GM12878 (cell line): Measurements from ENCODE around the gene EPHA7. TPM values are rescaled to one million over a fixed set of nuclear protein-coding genes. Genes with fewer than 3 reads are reported as not detected.

Experiments
- ATAC-seq: fragments of 200-7000 bp; cut with Tn5 transposase; 3 replicates; pipeline ENCODE4 v1.9.1; 2020; ENCODE audit warnings: mild to moderate bottlenecking, moderate library complexity
- BruUV-seq: library from RNA; stranded (reverse); fragments of 400-500 nt; replicated peaks from 2 replicates; lab custom pipeline; 2021; lab: Mats Ljungman, UMichigan
- CTCF ChIA-PET: fragments of 300-600 bp; sonication (Branson Sonifier 250); formaldehyde crosslinking; extraction: SDS; loops from one replicate; lab custom pipeline; 2021; ENCODE audit warnings: inconsistent platforms; lab: Yijun Ruan, JAX
- POLR2A ChIA-PET: fragments of 350-600 bp; formaldehyde crosslinking; extraction: SDS; loops from one replicate; lab custom pipeline; 2021; ENCODE audit warnings: inconsistent platforms; lab: Charles Lee
- RAD21 ChIA-PET: fragments of 300-600 bp; sonication (Branson Sonifier 250); formaldehyde crosslinking; loops from one replicate; lab custom pipeline; 2023; ENCODE audit warnings: antibody characterized with exemption; ENCODE audit not compliant: unreplicated experiment; lab: Charles Lee
- SMC1A ChIA-PET: fragments of 300-600 bp; sonication (Branson Sonifier 250); formaldehyde crosslinking; loops from one replicate; lab custom pipeline; 2023; ENCODE audit not compliant: unreplicated experiment, uncharacterized antibody; lab: Charles Lee
- DNase-seq: peaks from one replicate; pipeline ENCODE4 v3.0.0-alpha.2; 2011; ENCODE audit warnings: low read depth, low spot score
- FAIRE-seq: peaks from 3 replicates; lab custom pipeline; 2011; peaks lifted over from hg19 to GRCh38; lab: Jason Lieb, UNC
- H2AFZ ChIP-seq: 2 replicates; pipeline ENCODE4 v1.6.0; 2011; ENCODE audit warnings: low read depth, low read length, control low read depth; ENCODE audit not compliant: control insufficient read depth
- H3K27ac ChIP-seq: 2 replicates; pipeline ENCODE4 v1.5.1; 2011; ENCODE audit warnings: control low read depth; ENCODE audit not compliant: control insufficient read depth, insufficient read depth
- H3K27me3 ChIP-seq, 2 experiments: replicated peaks in 1 of 2; 2 replicates each; pipeline versions ENCODE4 v1.6.0 to v1.6.1; 2011; ENCODE audit warnings: low read length in 1 of 2; ENCODE audit not compliant: control insufficient read depth in 2 of 2, insufficient read depth in 2 of 2
- H3K36me3 ChIP-seq, 2 experiments: 2 replicates each; pipeline ENCODE4 v1.5.1; 2011; ENCODE audit warnings: low read length in 1 of 2; ENCODE audit not compliant: control insufficient read depth in 2 of 2, insufficient read depth in 2 of 2
- H3K4me1 ChIP-seq: 2 replicates; pipeline ENCODE4 v1.6.1; 2011; ENCODE audit warnings: mild to moderate bottlenecking, low read length, moderate library complexity, mixed read lengths; ENCODE audit not compliant: control insufficient read depth, insufficient read depth
- H3K4me2 ChIP-seq: 2 replicates; pipeline ENCODE4 v1.6.0; 2011; ENCODE audit warnings: control low read depth; ENCODE audit not compliant: control insufficient read depth, insufficient read depth
- H3K4me3 ChIP-seq: fragments of 200-600 bp; sonication (generic); 2 replicates; pipeline ENCODE4 v1.5.1; 2016
- H3K79me2 ChIP-seq: 2 replicates; pipeline ENCODE4 v1.6.0; 2011; ENCODE audit warnings: low read length; ENCODE audit not compliant: control insufficient read depth, insufficient read depth
- H3K9ac ChIP-seq: 2 replicates; pipeline ENCODE4 v1.8.0; 2011; ENCODE audit warnings: low read length, control low read depth, mixed read lengths; ENCODE audit not compliant: control insufficient read depth, insufficient read depth
- H3K9me3 ChIP-seq: replicated peaks from 3 replicates; pipeline ENCODE4 v1.5.1; 2011; ENCODE audit warnings: mild to moderate bottlenecking, low read length; ENCODE audit not compliant: control insufficient read depth, insufficient read depth
- H4K20me1 ChIP-seq: 2 replicates; pipeline ENCODE4 v1.6.0; 2011; ENCODE audit not compliant: control insufficient read depth, insufficient read depth
- BACH1 ChIP-seq: fragments of 450-650 bp; IDR thresholded peaks from 2 replicates; pipeline ENCODE4 v1.6.1; 2017; ENCODE audit warnings: mild to moderate bottlenecking, borderline replicate concordance
- ESRRA ChIP-seq: IDR thresholded peaks from 2 replicates; pipeline ENCODE4 v1.6.1; 2012; ENCODE audit warnings: mild to moderate bottlenecking, low read length, improper control_type of control experiment
- FOXM1 ChIP-seq: IDR thresholded peaks from 2 replicates; pipeline ENCODE4 v1.6.1; 2012; ENCODE audit warnings: low read depth, mild to moderate bottlenecking, inconsistent platforms, low read length, moderate library complexity
- HCFC1 ChIP-seq: fragments of 150-350 bp; IDR thresholded peaks from 2 replicates; pipeline ENCODE4 v1.6.1; 2014; ENCODE audit warnings: low read length
- IRF4 ChIP-seq: IDR thresholded peaks from 2 replicates; pipeline ENCODE4 v1.6.1; 2011; ENCODE audit warnings: low read depth, low read length
- JUNB ChIP-seq: IDR thresholded peaks from 2 replicates; pipeline ENCODE4 v1.6.1; 2016; ENCODE audit warnings: antibody characterized with exemption, mild to moderate bottlenecking
- KDM1A ChIP-seq: fragments of 200-600 bp; sonication (generic); IDR thresholded peaks from 2 replicates; pipeline ENCODE4 v1.6.1; 2016; ENCODE audit warnings: borderline replicate concordance
- MTA2 ChIP-seq: fragments of 450-650 bp; IDR thresholded peaks from 2 replicates; pipeline ENCODE4 v1.6.1; 2016; ENCODE audit warnings: low read depth, mild to moderate bottlenecking, moderate library complexity
- NFYA ChIP-seq: IDR thresholded peaks from 2 replicates; pipeline ENCODE4 v1.6.1; 2011; ENCODE audit warnings: low read depth, mild to moderate bottlenecking, low read length, improper control_type of control experiment, borderline replicate concordance
- NR2C1 ChIP-seq: fragments of 450-650 bp; IDR thresholded peaks from 2 replicates; pipeline ENCODE4 v1.6.1; 2017; ENCODE audit warnings: antibody characterized with exemption, mild to moderate bottlenecking, moderate library complexity
- PAX8 ChIP-seq: fragments of 450-650 bp; IDR thresholded peaks from 2 replicates; pipeline ENCODE4 v1.6.1; 2017; ENCODE audit warnings: mild to moderate bottlenecking, moderate library complexity
- RAD21 ChIP-seq: IDR thresholded peaks from 2 replicates; pipeline ENCODE4 v1.6.1; 2011; ENCODE audit warnings: mild to moderate bottlenecking, low read depth, low read length, moderate library complexity; ENCODE audit not compliant: insufficient read depth
- SIN3A ChIP-seq: IDR thresholded peaks from 2 replicates; pipeline ENCODE4 v1.6.1; 2012; ENCODE audit warnings: low read depth, low read length, improper control_type of control experiment
- SIX5 ChIP-seq: IDR thresholded peaks from 2 replicates; pipeline ENCODE4 v1.6.1; 2011; ENCODE audit warnings: mild to moderate bottlenecking, low read depth, low read length, moderate library complexity; ENCODE audit not compliant: severe bottlenecking
- SREBF2 ChIP-seq: IDR thresholded peaks from 2 replicates; pipeline ENCODE4 v1.6.1; 2012; ENCODE audit warnings: mild to moderate bottlenecking, low read length
- TARDBP ChIP-seq: IDR thresholded peaks from 2 replicates; pipeline ENCODE4 v1.6.1; 2016; ENCODE audit warnings: borderline replicate concordance
- TCF12 ChIP-seq: IDR thresholded peaks from 2 replicates; pipeline ENCODE4 v1.6.1; 2011; ENCODE audit warnings: low read depth, mild to moderate bottlenecking, low read length
- YY1 ChIP-seq: IDR thresholded peaks from 2 replicates; pipeline ENCODE4 v1.6.1; 2011; ENCODE audit warnings: low read depth, mild to moderate bottlenecking, low read length
- WGBS: methylation state at CpG from one replicate; pipeline ENCODE4 v1.1.6; 2016; ENCODE audit warnings: low lambda C conversion rate; ENCODE audit not compliant: insufficient replicate concordance, insufficient coverage; ENCODE audit errors: missing lambda C conversion rate; 5-methylcytosine and 5-hydroxymethylcytosine counted together
- in situ Hi-C: fragments of 300-500 bp; cut with MboI; formaldehyde crosslinking; loops from 9 replicates; pipeline ENCODE4 v1.14.3; 2018; ENCODE audit warnings: mixed read lengths
- intact Hi-C: fragments of 100-400 bp; cut with micrococcal nuclease; formaldehyde crosslinking; loops from one replicate; pipeline ENCODE4 v1.14.2; 2022; ENCODE audit not compliant: unreplicated experiment
- polyA plus RNA-seq, 11 experiments: library from polyadenylated mRNA; depleted of rRNA in 4 of 11; unstranded in 6 of 11; stranded (reverse) in 5 of 11; fragments of >200 nt; fragmentation: Nextera tagmentation in 4 of 11; fragmentation: Illumina TruSeq in 1 of 11; extraction: Ambion mirVana in 4 of 11; extraction: Trizol in 1 of 11; gene quantifications; 1 replicate in 1 of 11; 2 replicates in 10 of 11; pipeline versions ENCODE4 v1.2.1 to v1.2.3, GENCODE V29; 2011 to 2016; ENCODE audit warnings: inconsistent platforms in 2 of 11, missing spikeins in 2 of 11, low read depth in 1 of 11
- total RNA-seq, 4 experiments: library from RNA; depleted of rRNA in 3 of 4; stranded (reverse); fragments of >200 nt in 3 of 4; fragmentation: Illumina TruSeq in 1 of 4; extraction: Trizol in 1 of 4; gene quantifications; 2 replicates each; pipeline versions ENCODE4 v1.2.1 to v1.2.3, GENCODE V29; 2013 to 2021
- TF ChIP-seq, protein P1 (sequence below): IDR thresholded peaks from 2 replicates; pipeline ENCODE4 v1.6.1; 2012; ENCODE audit warnings: low read depth, low read length, improper control_type of control experiment
- TF ChIP-seq, protein P2 (sequence below): fragments of 450-650 bp; IDR thresholded peaks from 2 replicates; pipeline ENCODE4 v1.6.1; 2016; ENCODE audit warnings: mild to moderate bottlenecking

Gene EPHA7
- total and polyA plus RNA-seq, 10 of the 15 experiments (the other 5 are each of a cell fraction or from before 2014, with no cell fraction given), result not detected

DNA sequence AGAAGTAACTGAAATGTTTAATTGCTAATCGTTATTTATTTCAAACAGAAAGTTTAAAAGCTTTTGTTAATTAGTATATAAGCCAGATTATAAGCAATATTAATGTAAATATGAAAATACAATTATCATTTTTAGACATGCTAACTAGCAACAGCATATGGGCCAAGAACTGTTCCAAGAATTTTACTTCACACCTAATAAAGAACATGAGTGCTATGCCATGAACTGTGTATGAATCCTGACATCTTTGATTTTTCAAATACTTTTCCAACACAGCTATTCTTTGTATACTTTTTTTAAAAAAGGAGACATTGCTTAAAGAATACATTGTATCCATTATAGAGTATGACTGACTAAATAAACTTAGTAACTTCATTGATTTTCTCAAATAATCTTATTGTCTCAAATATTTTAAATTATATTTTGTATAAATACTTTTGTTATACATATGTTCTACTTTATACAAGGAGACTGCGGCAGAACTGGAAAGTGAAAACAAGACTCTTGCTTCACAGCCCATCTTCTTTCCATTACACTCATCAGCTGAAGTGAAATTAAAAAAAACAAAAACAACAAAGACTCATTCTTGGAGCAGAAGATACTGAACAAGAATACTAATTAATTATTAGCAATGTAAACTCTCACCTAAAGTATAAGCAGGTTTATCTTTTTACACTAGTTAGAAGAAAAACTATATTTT is 89.9 kb downstream of the EPHA7 start:
- POLR2A ChIA-PET, result no interaction called here
- RAD21 ChIA-PET, result no interaction called here
- FAIRE-seq (no peak), ATAC-seq (no peak), DNase-seq (no peak)
- in situ Hi-C loops (no loop called here), intact Hi-C loops (no loop called here)
- SMC1A ChIA-PET, result no interaction called here
- TF ChIP-seq JUNB (no peak), HCFC1 (no peak), SIN3A (no peak), NR2C1 (no peak), IRF4 (no peak)
- TF ChIP-seq, protein P1, sequence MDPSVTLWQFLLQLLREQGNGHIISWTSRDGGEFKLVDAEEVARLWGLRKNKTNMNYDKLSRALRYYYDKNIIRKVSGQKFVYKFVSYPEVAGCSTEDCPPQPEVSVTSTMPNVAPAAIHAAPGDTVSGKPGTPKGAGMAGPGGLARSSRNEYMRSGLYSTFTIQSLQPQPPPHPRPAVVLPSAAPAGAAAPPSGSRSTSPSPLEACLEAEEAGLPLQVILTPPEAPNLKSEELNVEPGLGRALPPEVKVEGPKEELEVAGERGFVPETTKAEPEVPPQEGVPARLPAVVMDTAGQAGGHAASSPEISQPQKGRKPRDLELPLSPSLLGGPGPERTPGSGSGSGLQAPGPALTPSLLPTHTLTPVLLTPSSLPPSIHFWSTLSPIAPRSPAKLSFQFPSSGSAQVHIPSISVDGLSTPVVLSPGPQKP, result no peak
- no peak overlapping the region for H3K27ac ChIP-seq
- H3K4me2 ChIP-seq, result no peak overlapping the region
- H3K9me3 ChIP-seq, result no peaks in the 10 kb centered on the region
- CTCF ChIA-PET, result no interaction called here
- 20% methylated on average over 2 of the region's 2 CpGs for WGBS
- H3K79me2 ChIP-seq, result no peaks in the 10 kb centered on the region
- H4K20me1 ChIP-seq, result no peaks in the 10 kb centered on the region
- no peak overlapping the region for H3K4me3 ChIP-seq
- no peaks in the 10 kb centered on the region for H3K27me3 ChIP-seq
- no peaks in the 10 kb centered on the region for H3K36me3 ChIP-seq
- no peaks in the 10 kb centered on the region for H3K4me1 ChIP-seq
- no peak overlapping the region for H2AFZ ChIP-seq
- no TSS peak for BruUV-seq
- H3K9ac ChIP-seq, result no peak overlapping the region

DNA sequence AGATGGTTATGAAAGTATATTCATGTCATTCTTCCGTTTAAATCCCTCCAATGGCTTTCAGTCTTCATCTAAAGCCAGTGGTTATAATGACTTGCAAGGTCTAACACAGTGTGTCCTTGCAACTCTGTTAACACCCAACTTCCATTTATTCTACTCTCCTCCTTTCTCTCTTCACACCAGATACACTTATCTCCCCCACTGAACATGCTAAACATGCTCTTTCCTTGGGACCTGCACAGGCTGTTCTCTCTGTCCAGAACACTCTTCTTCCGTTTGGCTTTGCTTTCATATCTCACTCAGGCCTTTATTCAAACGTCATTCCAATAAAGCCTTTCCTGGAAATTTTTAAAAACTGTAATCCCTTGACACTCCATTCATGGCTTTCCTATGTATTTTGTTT is 91.5 kb downstream of the EPHA7 start:
- H3K79me2 ChIP-seq, result no peaks in the 10 kb centered on the region
- ChIA-PET CTCF (no interaction called here), RAD21 (no interaction called here), SMC1A (no interaction called here), POLR2A (no interaction called here)
- H4K20me1 ChIP-seq, result no peaks in the 10 kb centered on the region
- WGBS, result 1% methylated on average over 3 of the region's 3 CpGs
- no peak overlapping the region for H3K27ac ChIP-seq
- H3K9me3 ChIP-seq, result no peaks in the 10 kb centered on the region
- H3K27me3 ChIP-seq, result no peaks in the 10 kb centered on the region
- FAIRE-seq, result no peak
- in situ Hi-C loops (no loop called here), intact Hi-C loops (no loop called here)
- H3K4me2 ChIP-seq, result no peak overlapping the region
- no peak overlapping the region for H3K4me3 ChIP-seq
- no peak overlapping the region for H3K9ac ChIP-seq
- H3K4me1 ChIP-seq, result no peaks in the 10 kb centered on the region
- H2AFZ ChIP-seq, result no peak overlapping the region
- H3K36me3 ChIP-seq, result no peaks in the 10 kb centered on the region
- no TSS peak for BruUV-seq
- DNase-seq, result no peak
- ATAC-seq, result no peak
- TF ChIP-seq MTA2 (no peak), TARDBP (no peak), SIX5 (no peak), KDM1A (no peak), NFYA (no peak), PAX8 (no peak), FOXM1 (no peak), ESRRA (no peak), SREBF2 (no peak), YY1 (no peak), BACH1 (no peak), TCF12 (no peak), RAD21 (no peak)
- TF ChIP-seq, protein P2, sequence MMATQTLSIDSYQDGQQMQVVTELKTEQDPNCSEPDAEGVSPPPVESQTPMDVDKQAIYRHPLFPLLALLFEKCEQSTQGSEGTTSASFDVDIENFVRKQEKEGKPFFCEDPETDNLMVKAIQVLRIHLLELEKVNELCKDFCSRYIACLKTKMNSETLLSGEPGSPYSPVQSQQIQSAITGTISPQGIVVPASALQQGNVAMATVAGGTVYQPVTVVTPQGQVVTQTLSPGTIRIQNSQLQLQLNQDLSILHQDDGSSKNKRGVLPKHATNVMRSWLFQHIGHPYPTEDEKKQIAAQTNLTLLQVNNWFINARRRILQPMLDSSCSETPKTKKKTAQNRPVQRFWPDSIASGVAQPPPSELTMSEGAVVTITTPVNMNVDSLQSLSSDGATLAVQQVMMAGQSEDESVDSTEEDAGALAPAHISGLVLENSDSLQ, result no peak
